DMS153 treated with DMSO at 0.1 percent for 48 hours (cell line): Measurements from ENCODE around the gene CEACAM19.
"Not testable (repeated sequence)": the region's sequence is repeated elsewhere in the genome, so short reads cannot be mapped to it uniquely, and the experiment has no call there.

ENCODE experiments used
- DNase-seq: peaks from one replicate; lab custom pipeline; 2025; ENCODE audit not compliant: unreplicated experiment; lab: John Stamatoyannopoulos, UW

Gene CEACAM19

GRCh38 chr19:44700547-44700946 is 29.3 kb downstream of the CEACAM19 start:
- DNase-seq: no peak

DNA sequence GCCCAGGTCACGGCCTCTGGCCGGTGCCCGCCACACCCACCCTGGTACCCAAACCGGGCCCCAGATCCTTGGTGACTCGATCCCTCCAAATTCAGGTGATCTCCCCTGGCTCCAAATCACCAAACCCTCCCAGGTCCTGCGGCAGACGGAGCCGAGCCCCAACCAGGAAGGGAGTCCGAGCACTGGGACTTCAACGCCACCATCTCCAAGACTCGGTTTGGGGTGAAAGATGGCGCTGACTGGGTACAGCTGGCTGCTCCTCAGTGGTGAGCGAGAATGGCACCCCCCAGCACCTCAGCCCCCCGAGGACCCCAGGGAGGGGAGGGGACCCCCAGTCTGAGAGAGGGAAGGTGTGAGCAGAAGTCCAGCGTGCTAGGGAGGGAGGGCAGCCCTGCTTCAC is 29.9 kb downstream of the CEACAM19 start:
- no peak for DNase-seq

- no peak for DNase-seq
These were observed 31.4 kb downstream of the CEACAM19 start for GRCh38 chr19:44702551-44703176.

DNA sequence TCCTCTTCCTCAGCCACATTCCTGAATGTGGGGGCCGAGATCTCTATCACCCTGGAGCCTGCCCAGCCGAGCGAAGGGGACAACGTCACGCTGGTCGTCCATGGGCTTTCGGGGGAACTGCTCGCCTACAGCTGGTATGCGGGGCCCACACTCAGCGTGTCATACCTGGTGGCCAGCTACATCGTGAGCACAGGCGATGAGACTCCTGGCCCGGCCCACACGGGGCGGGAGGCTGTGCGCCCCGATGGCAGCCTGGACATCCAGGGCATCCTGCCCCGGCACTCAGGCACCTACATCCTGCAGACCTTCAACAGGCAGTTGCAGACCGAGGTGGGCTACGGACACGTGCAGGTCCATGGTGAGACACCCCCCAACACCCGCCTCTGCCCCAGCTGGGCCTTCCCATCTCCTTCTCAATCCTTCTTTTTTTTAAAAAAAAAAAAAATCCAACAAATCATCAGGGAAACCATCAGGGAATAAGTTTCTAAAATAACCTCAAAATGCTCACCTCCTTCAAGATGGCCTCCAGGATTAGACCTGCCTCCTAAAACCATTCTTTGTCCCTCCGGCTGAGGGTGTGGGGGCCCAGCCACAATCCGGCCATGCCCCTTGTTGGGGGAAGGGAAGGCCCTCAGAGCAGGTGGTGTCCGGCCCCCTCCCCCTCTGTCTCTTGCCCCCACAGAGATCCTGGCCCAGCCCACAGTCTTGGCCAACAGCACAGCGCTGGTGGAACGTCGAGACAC is 32.2 kb downstream of the CEACAM19 start:
- no peak for DNase-seq

- DNase-seq: no peak
These were observed 33.7 kb downstream of the CEACAM19 start for GRCh38 chr19:44704982-44705381.

DNA sequence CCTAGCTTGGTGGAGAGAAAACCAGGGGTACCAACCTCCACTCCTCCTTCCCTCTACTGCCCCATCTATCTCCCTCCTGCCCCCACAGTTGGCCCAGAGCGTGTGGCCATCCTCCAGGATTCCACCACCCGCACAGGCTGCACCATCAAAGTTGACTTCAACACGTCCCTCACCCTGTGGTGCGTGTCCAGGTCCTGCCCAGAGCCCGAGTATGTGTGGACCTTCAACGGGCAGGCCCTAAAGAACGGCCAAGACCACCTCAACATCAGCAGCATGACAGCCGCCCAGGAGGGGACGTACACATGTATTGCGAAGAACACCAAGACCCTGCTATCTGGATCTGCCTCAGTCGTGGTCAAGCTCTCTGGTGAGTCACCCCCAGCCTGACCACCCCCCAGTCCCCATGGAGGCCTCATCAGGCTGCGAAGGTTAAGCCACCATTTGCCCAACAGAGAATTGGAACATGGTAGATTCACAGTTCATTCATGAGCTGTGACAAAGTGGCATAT is 34.3 kb downstream of the CEACAM19 start:
- no peak for DNase-seq

DNA sequence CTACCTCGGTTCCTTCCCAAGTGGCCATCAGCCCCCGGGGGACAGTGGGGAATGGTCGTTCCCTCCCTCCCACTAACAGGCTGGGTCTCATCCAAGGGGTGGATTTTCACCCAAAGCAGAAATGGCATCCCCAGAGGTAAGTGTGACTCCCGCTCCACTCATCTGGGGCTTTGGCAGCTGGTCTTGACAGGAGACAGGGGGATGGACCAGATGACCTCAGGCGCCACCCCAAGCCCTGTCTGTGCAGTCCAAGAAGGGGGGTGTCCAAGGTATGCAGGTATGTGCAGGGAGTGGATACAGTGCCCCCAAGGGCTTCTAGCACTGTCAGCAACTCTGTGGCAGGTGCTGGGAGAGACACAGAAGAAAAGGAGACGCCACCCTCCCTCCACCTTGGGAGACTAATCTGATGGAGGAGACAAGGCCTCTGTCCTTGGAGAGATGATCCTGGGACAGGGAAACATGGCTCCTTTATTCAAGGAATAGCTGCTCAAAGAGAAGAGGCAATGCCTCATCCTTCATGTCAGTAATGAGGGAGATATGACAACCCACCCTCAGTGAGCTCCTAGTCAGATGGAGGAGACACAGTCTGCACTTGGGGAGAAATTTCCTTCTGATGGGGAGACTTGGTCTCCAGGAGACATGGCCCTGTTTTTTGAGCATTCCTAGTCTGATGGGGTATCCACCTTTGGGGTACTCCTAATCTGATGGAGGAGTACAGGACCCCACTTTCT is 35.4 kb downstream of the CEACAM19 start:
- DNase-seq: no peak

- DNase-seq: no peak
These were observed 36.5 kb downstream of the CEACAM19 start for GRCh38 chr19:44707794-44708193.

- DNase-seq: no peak
These were observed 37.7 kb downstream of the CEACAM19 start for GRCh38 chr19:44708940-44709339.

- DNase-seq: not testable (repeated sequence)
These were observed 38.4 kb downstream of the CEACAM19 start for GRCh38 chr19:44709434-44710266.

GRCh38 chr19:44710483-44710882 is 39.2 kb downstream of the CEACAM19 start:
- no peak for DNase-seq

DNA sequence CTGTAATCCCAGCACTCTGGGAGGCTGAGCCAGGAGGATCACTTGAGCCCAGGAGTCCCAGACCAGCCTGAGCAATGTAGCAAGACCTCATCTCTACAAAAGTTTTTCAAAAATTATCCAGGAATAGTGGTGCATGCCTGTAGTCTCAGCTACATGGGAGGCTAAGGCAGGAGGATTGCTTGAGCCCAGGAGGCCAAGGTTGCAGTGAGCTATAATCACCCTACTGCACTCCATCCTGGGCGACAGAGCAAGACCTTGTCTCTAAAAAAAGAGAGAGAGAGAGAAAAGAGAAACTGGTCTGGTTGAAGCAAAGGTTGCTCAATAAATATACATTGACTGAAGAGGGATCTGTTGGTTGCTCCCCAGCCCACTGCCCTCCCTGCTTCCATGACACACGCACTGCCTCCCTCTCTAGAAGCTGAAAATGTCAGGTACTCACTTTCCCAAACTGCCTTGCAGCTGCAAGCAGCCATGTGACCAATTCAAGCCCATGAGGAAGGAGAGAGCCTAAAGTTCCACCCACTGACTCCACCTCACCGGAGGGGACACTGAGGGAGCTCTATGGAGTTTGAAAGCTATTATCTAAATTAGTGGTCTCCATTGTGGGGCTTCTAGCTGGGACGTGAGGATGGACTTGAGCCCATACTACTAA is 41.7 kb downstream of the CEACAM19 start:
- no peak for DNase-seq

DNA sequence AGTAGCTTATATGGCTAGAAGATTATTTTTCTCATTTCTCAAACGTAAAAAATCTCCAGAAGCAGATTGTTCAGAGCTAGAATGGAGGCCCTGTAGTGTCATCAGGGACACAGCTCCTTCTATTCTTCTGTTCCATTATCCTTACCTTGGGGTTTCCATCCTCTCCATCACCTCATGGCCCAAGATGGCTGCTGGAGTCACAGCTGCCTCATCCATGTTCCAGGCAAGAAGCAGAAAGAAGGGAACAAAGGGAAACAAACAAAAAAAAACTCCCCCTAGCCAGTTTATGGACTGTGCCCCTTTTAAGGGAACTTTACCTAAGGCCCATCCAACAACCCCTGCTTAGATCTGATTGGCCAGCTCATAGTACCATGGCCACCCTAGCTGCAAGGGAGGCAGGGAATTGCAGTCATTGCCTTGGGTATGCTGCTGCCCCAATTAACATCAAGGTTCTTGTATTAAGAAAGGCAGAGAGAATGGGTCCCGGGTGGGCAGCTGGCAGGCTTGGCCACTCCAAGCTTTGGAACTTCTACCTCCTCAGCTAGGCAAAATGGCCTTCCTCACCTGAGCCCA is 43.4 kb downstream of the CEACAM19 start:
- DNase-seq: no peak

- DNase-seq: no peak
These were observed 46.3 kb downstream of the CEACAM19 start for GRCh38 chr19:44717603-44718002.

DNA sequence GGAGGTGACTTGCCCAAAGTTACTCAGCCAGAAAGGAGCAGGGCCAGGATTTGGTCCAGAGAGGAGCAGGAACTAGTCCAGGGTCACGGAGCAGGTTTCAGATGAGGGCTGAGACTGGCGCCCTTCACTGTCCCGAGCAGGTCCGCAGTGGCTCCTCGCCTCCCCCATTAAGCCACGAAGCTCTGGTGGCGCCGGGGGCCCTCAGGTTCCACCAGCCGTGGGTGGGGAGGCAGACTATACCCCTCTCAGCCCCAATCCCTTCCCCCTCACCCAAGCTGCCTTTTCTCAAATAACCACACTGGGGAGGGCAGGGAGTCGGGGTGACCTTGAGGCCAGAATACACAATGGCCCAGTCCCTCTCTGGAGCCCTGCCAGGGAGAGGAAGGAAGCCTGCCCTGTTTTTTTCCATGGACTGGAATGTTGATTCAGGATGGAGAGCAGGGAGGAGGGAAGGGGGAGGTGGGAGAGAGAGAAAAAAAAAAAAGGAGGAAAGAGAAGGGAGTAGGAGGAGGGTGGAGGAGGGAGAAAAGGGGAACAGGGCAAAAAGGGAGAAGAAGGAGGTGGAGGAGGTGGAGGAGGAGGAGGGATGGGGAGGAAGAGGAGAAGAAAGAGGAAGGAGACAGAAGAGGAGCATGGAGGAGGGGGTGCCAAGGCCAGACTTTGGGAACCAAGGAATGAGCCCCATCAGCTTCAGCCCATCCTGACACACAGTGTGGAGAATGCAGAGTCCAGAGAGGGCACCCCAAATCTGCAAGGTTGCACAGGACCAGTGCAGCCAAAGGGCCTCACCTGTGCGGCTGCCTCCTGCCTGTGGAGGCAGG is 47.4 kb downstream of the CEACAM19 start:
- no peak for DNase-seq

GRCh38 chr19:44719262-44719701 is 48.0 kb downstream of the CEACAM19 start:
- DNase-seq: no peak

DNA sequence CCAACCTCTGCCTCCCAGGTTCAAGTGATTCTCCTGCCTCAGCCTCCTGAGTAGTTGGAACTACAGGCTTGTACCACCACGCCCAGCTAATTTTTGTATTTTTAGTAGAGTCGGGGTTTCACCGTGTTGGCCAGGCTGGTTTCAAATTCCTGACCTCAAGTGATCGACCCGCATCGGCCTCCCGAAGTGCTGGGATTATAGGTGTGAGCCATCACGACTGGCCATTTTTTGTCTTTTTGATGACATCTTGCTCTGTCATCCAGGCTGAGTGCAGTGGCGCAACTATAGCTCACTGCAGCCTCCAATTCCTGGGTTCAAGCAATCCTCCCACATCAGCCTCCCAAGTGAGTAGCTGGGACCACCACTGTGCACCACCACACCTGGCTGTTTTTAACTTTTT is 49.1 kb downstream of the CEACAM19 start:
- DNase-seq: not testable (repeated sequence)

GRCh38 chr19:44720945-44721344 is 49.7 kb downstream of the CEACAM19 start:
- no peak for DNase-seq

DNA sequence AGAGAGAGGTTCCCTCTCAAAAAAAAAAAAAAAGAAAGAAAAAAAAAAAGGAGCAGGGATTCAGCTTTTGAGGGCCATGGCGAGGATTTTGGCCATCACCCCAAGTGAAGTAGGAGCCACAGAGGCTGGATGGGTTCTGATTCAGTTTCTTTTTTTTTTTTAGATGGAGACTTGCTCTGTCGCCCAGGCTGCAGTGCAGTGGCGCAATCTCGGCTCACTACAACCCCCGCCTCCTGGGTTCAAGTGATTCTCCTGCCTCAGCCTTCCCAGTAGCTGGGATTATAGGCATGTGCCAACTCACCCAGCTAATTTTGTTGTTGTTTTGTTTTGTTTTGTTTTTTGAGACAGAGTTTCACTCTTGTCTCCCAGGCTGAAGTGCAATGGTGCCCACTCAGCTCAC is 50.1 kb downstream of the CEACAM19 start:
- not testable (repeated sequence) for DNase-seq
